HCT116 (cell line): ENCODE results near the gene PKD2L2. TPM values are rescaled to one million over a fixed set of nuclear protein-coding genes. Genes with fewer than 3 reads are reported as not detected.

Experiments used
- ATAC-seq: fragments of 200-7000 bp; cut with Tn5 transposase; 2 replicates; pipeline ENCODE4 v1.9.1; 2020; ENCODE audit warnings: mild to moderate bottlenecking, moderate library complexity
- BruUV-seq: library from RNA; stranded (reverse); fragments of 400-500 nt; replicated peaks from 2 replicates; lab custom pipeline; 2021; lab: Mats Ljungman, UMichigan
- CTCF ChIA-PET: fragments of 300-600 bp; sonication (Branson Sonifier 250); formaldehyde crosslinking; loops from one replicate; lab custom pipeline; 2021; ENCODE audit warnings: antibody characterized with exemption; lab: Charles Lee
- POLR2A ChIA-PET: fragments of 300-600, 350-600 bp; sonication (Branson Sonifier 250); formaldehyde crosslinking; loops from one replicate; lab custom pipeline; 2021; ENCODE audit warnings: antibody characterized with exemption; lab: Charles Lee
- RAD21 ChIA-PET, 2 experiments: fragments of 300-600 bp; sonication (Branson Sonifier 250); formaldehyde crosslinking; loops; one replicate each; lab custom pipeline; 2023; ENCODE audit warnings: low total read pairs in 2 of 2; ENCODE audit not compliant: uncharacterized antibody in 2 of 2, unreplicated experiment in 2 of 2, low non-redundant PET in 1 of 2; lab: Charles Lee
- DNase-seq: peaks from one replicate; pipeline ENCODE4 v3.0.0-alpha.2; 2010; ENCODE audit warnings: low read depth, low spot score
- H2AFZ ChIP-seq: fragments of 200-600 bp; shearing (Covaris generic), sonication (generic); 2 replicates; pipeline ENCODE4 v1.6.1; 2017; ENCODE audit warnings: low read depth, mixed run types, mixed read lengths, antibody characterized with exemption, low read length; ENCODE audit not compliant: poor library complexity, severe bottlenecking
- H3K27ac ChIP-seq: 2 replicates; pipeline ENCODE4 v1.5.1; 2012; ENCODE audit warnings: low read depth, low read length
- H3K27me3 ChIP-seq: fragments of 200-600 bp; sonication (generic); 2 replicates; pipeline ENCODE4 v1.6.1; 2016; ENCODE audit warnings: mixed run types, low read length, mixed read lengths; ENCODE audit not compliant: insufficient read depth
- H3K36me3 ChIP-seq, 2 experiments: fragments of 200-500 bp in 1 of 2; fragments of 200-600 bp in 1 of 2; sonication (Bioruptor generic) in 1 of 2; sonication (generic) in 1 of 2; 2 replicates each; pipeline versions ENCODE4 v1.5.1 to v1.6.1; 2014 to 2016; ENCODE audit warnings: low read length in 2 of 2, inconsistent platforms in 1 of 2, mixed read lengths in 1 of 2, mixed run types in 1 of 2; ENCODE audit not compliant: insufficient read depth in 2 of 2, control insufficient read depth in 1 of 2
- H3K4me1 ChIP-seq, 2 experiments: fragments of 200-600 bp in 1 of 2; sonication (generic) in 1 of 2; 2 replicates each; pipeline versions ENCODE4 v1.5.1 to v1.6.1; 2012 to 2017; ENCODE audit warnings: low read length in 2 of 2, inconsistent platforms in 1 of 2, mild to moderate bottlenecking in 1 of 2, mixed read lengths in 1 of 2, mixed run types in 1 of 2, moderate library complexity in 1 of 2; ENCODE audit not compliant: insufficient read depth in 2 of 2, control insufficient read depth in 1 of 2
- H3K4me2 ChIP-seq: fragments of 200-600 bp; sonication (generic); 2 replicates; pipeline ENCODE4 v1.6.1; 2017; ENCODE audit warnings: mixed run types, low read length, mixed read lengths
- H3K4me3 ChIP-seq, 2 experiments: fragments of 200-600 bp in 1 of 2; sonication (generic) in 1 of 2; replicated peaks in 1 of 2; 2 replicates each; pipeline ENCODE4 v1.5.1; 2011 to 2016; ENCODE audit warnings: low read length in 2 of 2, control low read depth in 1 of 2, low read depth in 1 of 2, mild to moderate bottlenecking in 1 of 2, mixed read lengths in 1 of 2, mixed run types in 1 of 2
- H3K79me2 ChIP-seq: fragments of 200-600 bp; sonication (generic); 2 replicates; pipeline ENCODE4 v1.6.1; 2017; ENCODE audit warnings: mild to moderate bottlenecking, mixed run types, low read length, moderate library complexity, mixed read lengths; ENCODE audit not compliant: insufficient read depth
- H3K9ac ChIP-seq: fragments of 200-600 bp; sonication (generic); 2 replicates; pipeline ENCODE4 v1.6.1; 2016; ENCODE audit warnings: low read length, mixed read lengths
- H3K9me2 ChIP-seq: fragments of 200-600 bp; sonication (generic), shearing (Covaris generic); 2 replicates; pipeline ENCODE4 v1.6.1; 2017; ENCODE audit warnings: mixed run types, mild to moderate bottlenecking, moderate library complexity; ENCODE audit not compliant: insufficient read depth
- H3K9me3 ChIP-seq, 2 experiments: fragments of 200-500 bp in 1 of 2; fragments of 200-600 bp in 1 of 2; sonication (Bioruptor generic) in 1 of 2; sonication (generic) in 1 of 2; 2 replicates each; pipeline ENCODE4 v1.6.1; 2014 to 2017; ENCODE audit warnings: low read length in 2 of 2, mixed read lengths in 2 of 2, inconsistent platforms in 1 of 2, low read depth in 1 of 2, mild to moderate bottlenecking in 1 of 2, mixed run types in 1 of 2, moderate library complexity in 1 of 2; ENCODE audit not compliant: control insufficient read depth in 1 of 2, insufficient read depth in 1 of 2
- H4K20me1 ChIP-seq: fragments of 200-600 bp; sonication (generic), shearing (Covaris generic); 2 replicates; pipeline ENCODE4 v1.6.1; 2017; ENCODE audit warnings: mixed run types, mild to moderate bottlenecking, moderate library complexity; ENCODE audit not compliant: insufficient read depth
- ATF3 ChIP-seq: IDR thresholded peaks from 2 replicates; pipeline ENCODE4 v1.6.1; 2012
- CTCF ChIP-seq, 3 experiments: fragments of 200-600 bp in 1 of 3; sonication (generic) in 1 of 3; IDR thresholded peaks in 2 of 3; conservative IDR thresholded peaks in 1 of 3; 2 replicates each; pipeline ENCODE4 v1.5.1; 2012 to 2017; ENCODE audit warnings: low read depth in 2 of 3, low read length in 2 of 3, antibody characterized with exemption in 1 of 3, borderline replicate concordance in 1 of 3, control low read depth in 1 of 3, mild to moderate bottlenecking in 1 of 3, mixed read lengths in 1 of 3, mixed run types in 1 of 3, moderate library complexity in 1 of 3; ENCODE audit not compliant: insufficient read depth in 1 of 3
- ELF1 ChIP-seq: IDR thresholded peaks from 2 replicates; pipeline ENCODE4 v1.6.1; 2012; ENCODE audit warnings: low read depth, borderline replicate concordance
- EZH2 ChIP-seq: fragments of 200-600 bp; sonication (generic); IDR thresholded peaks from 2 replicates; pipeline ENCODE4 v1.6.1; 2017; ENCODE audit warnings: antibody characterized with exemption, mixed run types
- EZH2phosphoT487 ChIP-seq: fragments of 200-600 bp; IDR thresholded peaks from 2 replicates; pipeline ENCODE4 v1.6.1; 2018; ENCODE audit warnings: antibody characterized with exemption, borderline replicate concordance
- FOSL1 ChIP-seq: IDR thresholded peaks from 2 replicates; pipeline ENCODE4 v1.6.1; 2012; ENCODE audit warnings: low read depth
- MAX ChIP-seq: IDR thresholded peaks from 2 replicates; pipeline ENCODE4 v1.6.1; 2012
- POLR2AphosphoS5 ChIP-seq: IDR thresholded peaks from 2 replicates; pipeline ENCODE4 v1.6.1; 2011; ENCODE audit warnings: mild to moderate bottlenecking, low read depth, low read length, moderate library complexity
- REST ChIP-seq: IDR thresholded peaks from 2 replicates; pipeline ENCODE4 v1.6.1; 2012; ENCODE audit warnings: low read depth
- SP1 ChIP-seq: IDR thresholded peaks from 2 replicates; pipeline ENCODE4 v1.6.1; 2012; ENCODE audit warnings: low read depth
- SRF ChIP-seq: IDR thresholded peaks from 2 replicates; pipeline ENCODE4 v1.6.1; 2012; ENCODE audit warnings: low read depth
- TCF7L2 ChIP-seq: IDR thresholded peaks from 2 replicates; pipeline ENCODE4 v1.7.0; 2011; ENCODE audit warnings: borderline replicate concordance, inconsistent platforms; ENCODE audit not compliant: insufficient read depth, insufficient read length; ENCODE audit errors: extremely low read depth
- YY1 ChIP-seq: IDR thresholded peaks from 2 replicates; pipeline ENCODE4 v1.6.1; 2011; ENCODE audit warnings: low read length, low read depth, moderate library complexity, mild to moderate bottlenecking; ENCODE audit not compliant: insufficient replicate concordance; ENCODE audit errors: extremely low read depth
- ZBTB33 ChIP-seq: IDR thresholded peaks from 2 replicates; pipeline ENCODE4 v1.6.1; 2011; ENCODE audit warnings: mild to moderate bottlenecking, low read length, moderate library complexity; ENCODE audit not compliant: insufficient replicate concordance; ENCODE audit errors: extremely low read depth
- ZNF274 ChIP-seq: fragments of 200-500 bp; sonication (Bioruptor generic); IDR thresholded peaks from 2 replicates; pipeline ENCODE4 v1.6.1; 2014; ENCODE audit warnings: mild to moderate bottlenecking, low read depth, low read length, inconsistent platforms
- intact Hi-C: fragments of 100-400 bp; cut with micrococcal nuclease; formaldehyde crosslinking; loops from 2 replicates; pipeline ENCODE4 v1.10.0; 2022
- total RNA-seq: library from RNA; stranded (reverse); gene quantifications from one replicate; pipeline ENCODE4 v1.2.1, GENCODE V29; 2021; ENCODE audit not compliant: unreplicated experiment

Gene PKD2L2
- total RNA-seq, 1 experiment from 2014 or later: not detected

- peaks cover 33 to 47% of the 10 kb centered on the region in 2 experiments for H3K36me3 ChIP-seq
- H3K9ac ChIP-seq: no peak overlapping the region
- no TSS peak for BruUV-seq
- POLR2A ChIA-PET: no interaction called here
- DNase-seq (no peak), ATAC-seq (no peak)
- CTCF ChIA-PET: no interaction called here
- RAD21 ChIA-PET: no interaction called here
- H3K79me2 ChIP-seq: no peaks in the 10 kb centered on the region
- no peaks in the 10 kb centered on the region for H3K27me3 ChIP-seq
- H3K4me1 ChIP-seq: no peaks in the 10 kb centered on the region
- H3K4me3 ChIP-seq: no peak overlapping the region
- H3K27ac ChIP-seq: no peak overlapping the region
- no peaks in the 10 kb centered on the region for H3K9me2 ChIP-seq
- intact Hi-C loops: no loop called here
- H3K4me2 ChIP-seq: no peak overlapping the region
- H4K20me1 ChIP-seq: no peaks in the 10 kb centered on the region
- H2AFZ ChIP-seq: no peak overlapping the region
- TF ChIP-seq ZNF274: no peak
- no peak for TF ChIP-seq SRF
- TF ChIP-seq EZH2phosphoT487: no peak
- no peak for TF ChIP-seq TCF7L2
- no peak for TF ChIP-seq FOSL1
- TF ChIP-seq ELF1: no peak
- no peak for TF ChIP-seq EZH2
- TF ChIP-seq SP1: no peak
- TF ChIP-seq ZBTB33: no peak
- no peak for TF ChIP-seq POLR2AphosphoS5
- no peak for TF ChIP-seq ATF3
- no peak for TF ChIP-seq MAX
- TF ChIP-seq YY1: no peak
- TF ChIP-seq CTCF (IDR thresholded peaks at IDR 0.05 in 2 of 3, conservative IDR thresholded peaks at IDR 0.05 in 1 of 3; ENCODE audit: borderline replicate concordance in 1 of 3, insufficient read depth in 1 of 3, low read depth in 2 of 3, low read length in 2 of 3): no peak
- no peak for TF ChIP-seq REST
- H3K9me3 ChIP-seq: no peaks in the 10 kb centered on the region
These were observed 49.5 kb downstream of the PKD2L2 start for GRCh38 chr5:137938751-137939143.
